GM18520 (cell line): ENCODE data around the gene MFSD8.
A peak's percentile ranks its signal among the peaks of the same experiment; 100 is the strongest.
"Not testable (repeated sequence)": the region's sequence is repeated elsewhere in the genome, so short reads cannot be mapped to it uniquely, and the experiment has no call there.

ENCODE experiments used
- ATAC-seq: cut with Tn5 transposase; IDR thresholded peaks from one replicate; pipeline ENCODE4 v1.9.1; 2021; ENCODE audit not compliant: unreplicated experiment

Gene MFSD8

GRCh38 chr4:127965062-127965802 lies at the start of gene MFSD8, which contains the start of gene ABHD18:
MFSD8 (minus strand) TSS chr4:127965173; CDS start chr4:127965133, 40 bp downstream.
ABHD18 (plus strand) TSS chr4:127965406; CDS start chr4:127982956, 17,550 bp downstream.
- peak; percentile 96 for ATAC-seq

DNA sequence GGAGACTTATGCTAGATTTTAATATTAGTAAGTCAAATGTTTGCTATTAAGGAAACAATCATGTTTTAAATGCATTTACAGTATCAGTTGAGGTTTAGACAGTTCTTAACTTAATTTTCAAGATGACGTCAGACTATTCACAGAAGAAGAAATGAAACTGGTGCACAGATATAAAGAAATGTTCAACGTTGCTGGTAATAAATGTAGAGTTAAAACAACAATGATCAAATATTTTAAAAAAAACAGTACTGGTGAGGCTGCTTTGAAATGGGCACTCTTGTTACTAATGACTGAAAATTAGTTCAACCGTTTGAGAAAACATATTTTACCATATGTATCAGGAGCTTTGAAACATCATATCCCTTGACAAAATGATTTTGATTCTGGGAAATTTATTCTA lies 44.5 kb upstream of the MFSD8 start:
- no peak for ATAC-seq

- no peak for ATAC-seq
These were observed 41.6 kb upstream of the MFSD8 start for GRCh38 chr4:128006592-128006991.

- ATAC-seq: peak; percentile 98
These were observed 32.8 kb upstream of the MFSD8 start for GRCh38 chr4:127997534-127998388.

DNA sequence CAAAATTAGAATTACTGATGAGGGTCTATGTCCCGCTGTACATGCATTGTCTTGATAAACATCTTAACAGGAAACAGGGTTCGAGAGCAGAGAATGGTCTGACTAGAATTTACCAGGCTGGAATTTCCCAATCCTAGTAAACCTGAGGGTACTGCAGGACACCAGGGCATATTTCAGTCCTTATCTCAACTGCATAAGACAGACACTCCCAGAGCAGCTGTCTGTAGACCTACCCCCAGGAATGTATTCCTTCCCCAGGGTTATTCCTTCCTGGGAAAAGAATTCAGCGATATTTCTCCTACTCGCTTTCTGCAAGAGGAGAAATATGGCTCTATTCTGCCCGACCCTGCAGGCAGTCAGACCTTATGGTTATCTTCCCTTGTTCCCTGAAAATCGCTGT lies 31.5 kb upstream of the MFSD8 start:
- not testable (repeated sequence) for ATAC-seq

DNA sequence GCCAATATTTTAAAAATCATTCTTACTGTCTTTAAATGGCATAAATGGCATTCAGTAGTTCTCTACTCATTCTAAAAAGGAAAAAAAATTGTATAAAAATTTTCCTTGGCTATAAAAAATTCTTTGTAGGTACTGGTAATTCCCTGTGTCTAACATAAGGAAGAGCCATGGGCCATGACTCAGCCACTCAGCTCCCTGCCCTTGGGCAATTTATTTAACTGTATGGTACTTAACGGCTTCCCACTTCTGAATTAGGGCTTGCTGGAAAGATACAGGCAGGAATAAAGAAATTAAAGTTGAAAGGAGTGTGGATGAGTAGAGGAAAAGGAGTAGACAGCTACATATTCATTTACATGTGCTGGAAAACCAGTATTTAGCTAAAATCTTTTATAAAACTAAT lies 30.8 kb upstream of the MFSD8 start:
- no peak for ATAC-seq

DNA sequence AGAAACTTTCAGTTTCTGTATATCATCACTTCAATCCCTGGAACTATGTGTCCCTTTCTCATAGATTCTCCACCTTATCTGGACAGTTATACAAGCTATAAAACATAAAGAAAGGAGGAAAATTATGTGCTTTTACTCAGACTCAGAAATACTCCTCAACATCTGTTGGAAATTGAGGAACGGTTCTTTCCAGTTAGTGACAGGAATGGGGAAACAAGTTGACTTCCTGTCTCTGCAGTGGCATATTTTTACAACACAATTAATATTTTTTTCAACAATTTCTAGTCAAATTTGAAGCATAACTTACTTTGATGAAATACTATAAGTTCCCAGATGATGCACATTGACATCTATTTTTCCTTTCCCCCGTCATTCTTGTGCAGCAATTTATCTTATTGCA lies 28.2 kb upstream of the MFSD8 start:
- ATAC-seq: no peak

GRCh38 chr4:127988638-127989037 lies 23.7 kb upstream of the MFSD8 start:
- ATAC-seq: no peak

- no peak for ATAC-seq
These were observed 21.0 kb upstream of the MFSD8 start for GRCh38 chr4:127985989-127986388.

- no peak for ATAC-seq
These were observed 17.5 kb upstream of the MFSD8 start for GRCh38 chr4:127982445-127982844.

GRCh38 chr4:127978930-127979329 lies 14.0 kb upstream of the MFSD8 start:
- ATAC-seq: no peak

- ATAC-seq: no peak
These were observed 10.3 kb upstream of the MFSD8 start for GRCh38 chr4:127975121-127975770.

GRCh38 chr4:127970925-127971324 lies 6.0 kb upstream of the MFSD8 start:
- not testable (repeated sequence) for ATAC-seq

DNA sequence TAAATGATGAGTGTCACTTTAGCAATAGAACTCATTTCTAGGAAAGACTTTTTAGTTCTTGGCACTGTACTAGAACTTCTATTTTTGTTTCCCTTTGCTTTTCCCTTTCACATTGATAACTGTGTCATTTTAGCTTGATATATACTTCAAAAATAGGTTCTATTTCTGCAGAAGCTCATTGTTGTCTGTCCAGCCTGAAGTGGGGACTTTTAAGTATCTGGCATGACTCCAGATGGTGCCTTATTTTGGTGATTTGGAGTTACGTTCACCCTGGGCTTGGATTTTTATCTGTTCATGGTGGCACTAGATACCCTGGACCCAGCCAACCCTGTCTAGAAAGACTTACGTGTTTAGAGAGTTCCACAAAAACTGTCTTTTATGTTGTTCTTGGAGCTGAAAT lies 3.6 kb upstream of the MFSD8 start:
- ATAC-seq: no peak

GRCh38 chr4:127967141-127967775 lies 2.3 kb upstream of the MFSD8 start:
- ATAC-seq: no peak

- ATAC-seq: peak; percentile 22
These were observed 816 bp upstream of the MFSD8 start for GRCh38 chr4:127965803-127966175.

GRCh38 chr4:127964426-127965061 lies 429 bp downstream of the MFSD8 start:
- ATAC-seq: not testable (repeated sequence)

GRCh38 chr4:127963633-127964398 lies 1.2 kb downstream of the MFSD8 start:
- ATAC-seq: not testable (repeated sequence)

- no peak for ATAC-seq
These were observed 5.2 kb downstream of the MFSD8 start for GRCh38 chr4:127959794-127960193.

GRCh38 chr4:127957105-127957504 lies 7.9 kb downstream of the MFSD8 start:
- ATAC-seq: no peak
